CD4-positive, alpha-beta T cell (primary cell): ENCODE data around the gene PPP1R3E. TPM values are rescaled to one million over a fixed set of nuclear protein-coding genes. Genes with fewer than 3 reads are reported as not detected.
"Not testable (repeated sequence)": the region's sequence is repeated elsewhere in the genome, so short reads cannot be mapped to it uniquely, and the experiment has no call there.

Source experiments
- ATAC-seq: fragments of 200-7000 bp; cut with Tn5 transposase; one replicate; pipeline ENCODE4 v1.10.0; 2022; ENCODE audit warnings: mild to moderate bottlenecking; ENCODE audit not compliant: poor library complexity
- CTCF ChIA-PET: fragments of 350-600 bp; sonication (Branson Sonifier 250); formaldehyde crosslinking; loops from one replicate; lab custom pipeline; 2021; ENCODE audit warnings: antibody characterized with exemption, inconsistent platforms; lab: Charles Lee
- POLR2A ChIA-PET: fragments of 350-600 bp; sonication (Branson Sonifier 250); formaldehyde crosslinking; loops from one replicate; lab custom pipeline; 2021; ENCODE audit warnings: antibody characterized with exemption, inconsistent platforms; lab: Charles Lee
- DNase-seq, 14 experiments: peaks; one replicate each; pipeline ENCODE4 v3.0.0-alpha.2; 2013 to 2020; ENCODE audit warnings: mixed read lengths in 2 of 14
- H3K27ac ChIP-seq, 2 donors: one replicate each; pipeline versions ENCODE4 v1.5.1 to v1.7.0; 2013; ENCODE audit warnings: low read length in 2 of 2, low read depth in 1 of 2, mild to moderate bottlenecking in 1 of 2
- H3K27me3 ChIP-seq, 2 experiments: 1 replicate in 1 of 2; 2 replicates in 1 of 2; pipeline versions ENCODE4 v1.6.1 to v1.7.0; 2013; ENCODE audit warnings: low read length in 2 of 2, control low read depth in 1 of 2, mild to moderate bottlenecking in 1 of 2, moderate library complexity in 1 of 2; ENCODE audit not compliant: insufficient read depth in 2 of 2, control insufficient read depth in 1 of 2
- H3K36me3 ChIP-seq: one replicate; pipeline ENCODE4 v1.6.1; 2013; ENCODE audit warnings: low read length, control low read depth; ENCODE audit not compliant: insufficient read depth
- H3K4me1 ChIP-seq: one replicate; pipeline ENCODE4 v1.6.1; 2013; ENCODE audit warnings: low read length, control low read depth; ENCODE audit not compliant: insufficient read depth
- H3K4me3 ChIP-seq: one replicate; pipeline ENCODE4 v1.5.1; 2013; ENCODE audit warnings: mild to moderate bottlenecking, low read length, moderate library complexity
- H3K9me3 ChIP-seq, 2 experiments: 1 replicate in 1 of 2; 2 replicates in 1 of 2; pipeline versions ENCODE4 v1.6.1 to v1.7.0; 2013; ENCODE audit warnings: low read length in 2 of 2, mild to moderate bottlenecking in 2 of 2, control low read depth in 1 of 2, moderate library complexity in 1 of 2; ENCODE audit not compliant: control insufficient read depth in 1 of 2, insufficient read depth in 1 of 2
- H3K27ac Mint-ChIP-seq: one replicate; pipeline ENCODE4 v1.8.0; 2020; ENCODE audit warnings: mixed read lengths
- H3K27me3 Mint-ChIP-seq: one replicate; pipeline ENCODE4 v1.8.0; 2021; ENCODE audit warnings: mixed read lengths
- H3K36me3 Mint-ChIP-seq: one replicate; pipeline ENCODE4 v1.8.0; 2021; ENCODE audit warnings: low read depth, mixed read lengths
- H3K4me1 Mint-ChIP-seq: one replicate; pipeline ENCODE4 v1.8.0; 2021; ENCODE audit warnings: low read depth, mixed read lengths
- H3K4me3 Mint-ChIP-seq: one replicate; pipeline ENCODE4 v1.8.0; 2020; ENCODE audit warnings: mild to moderate bottlenecking, mixed read lengths
- H3K9me3 Mint-ChIP-seq: one replicate; pipeline ENCODE4 v1.8.0; 2020; ENCODE audit warnings: mixed read lengths
- intact Hi-C, 2 experiments: fragments of 100-400 bp; cut with DNase I in 1 of 2; cut with micrococcal nuclease in 1 of 2; formaldehyde crosslinking; loops; one replicate each; pipeline versions ENCODE4 v1.15.1 to v1.9.0; 2023 to 2025; cut with DNase I, micrococcal nuclease
- total RNA-seq, 174 experiments: library from RNA in 2 of 174; stranded (reverse) in 2 of 174; gene quantifications; one replicate each; pipeline ENCODE4 v1.2.3 and lab custom pipeline; 2021 to 2026
- TF ChIP-seq, protein P1 (sequence below): fragments of 200-600 bp; IDR thresholded peaks from one replicate; pipeline ENCODE4 v1.8.0; 2022; ENCODE audit warnings: antibody characterized with exemption, mild to moderate bottlenecking

Gene PPP1R3E
- total RNA-seq, 2 experiments from 2014 or later, result 51.0 to 53.8 TPM

DNA sequence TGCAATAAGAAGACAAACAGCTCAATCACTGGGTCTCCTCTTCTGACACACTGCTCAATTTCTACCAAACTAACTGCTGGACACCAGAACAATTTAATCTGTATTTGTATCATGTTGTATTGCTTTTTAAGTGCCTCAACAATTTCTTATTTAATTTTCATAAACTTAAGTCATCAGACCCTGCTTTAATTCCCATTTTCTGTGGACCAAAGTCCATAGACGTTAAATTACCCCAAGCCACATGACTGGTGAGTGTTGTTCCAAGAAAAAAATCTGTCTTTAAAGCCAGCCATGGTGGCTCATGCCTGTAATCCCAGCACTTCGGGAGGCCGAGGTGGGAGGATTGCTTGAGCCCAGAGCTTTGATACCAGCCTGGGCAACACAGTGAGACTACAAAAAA is 25.5 kb downstream of the PPP1R3E start:
- no peak overlapping the region for H3K4me3 Mint-ChIP-seq
- Histone ChIP-seq H3K27ac (no peak overlapping the region), H3K27me3 (no peaks in the 10 kb centered on the region), H3K4me3 (no peak overlapping the region), H3K9me3 (no peaks in the 10 kb centered on the region), H3K36me3 (peaks cover 11% of the 10 kb centered on the region), H3K4me1 (no peaks in the 10 kb centered on the region)
- intact Hi-C loops, result no loop called here
- H3K27ac Mint-ChIP-seq, result no peak overlapping the region
- ChIA-PET POLR2A (no interaction called here), CTCF (interaction anchor here (1.8 kb wide), 1 partner anchor 24 kb away, joined by 5 read pairs; no protein-coding TSS in a partner anchor)
- no peaks in the 10 kb centered on the region for H3K27me3 Mint-ChIP-seq
- no peaks in the 10 kb centered on the region for H3K4me1 Mint-ChIP-seq
- no peaks in the 10 kb centered on the region for H3K9me3 Mint-ChIP-seq
- DNase-seq, result no peak
- TF ChIP-seq, protein P1, sequence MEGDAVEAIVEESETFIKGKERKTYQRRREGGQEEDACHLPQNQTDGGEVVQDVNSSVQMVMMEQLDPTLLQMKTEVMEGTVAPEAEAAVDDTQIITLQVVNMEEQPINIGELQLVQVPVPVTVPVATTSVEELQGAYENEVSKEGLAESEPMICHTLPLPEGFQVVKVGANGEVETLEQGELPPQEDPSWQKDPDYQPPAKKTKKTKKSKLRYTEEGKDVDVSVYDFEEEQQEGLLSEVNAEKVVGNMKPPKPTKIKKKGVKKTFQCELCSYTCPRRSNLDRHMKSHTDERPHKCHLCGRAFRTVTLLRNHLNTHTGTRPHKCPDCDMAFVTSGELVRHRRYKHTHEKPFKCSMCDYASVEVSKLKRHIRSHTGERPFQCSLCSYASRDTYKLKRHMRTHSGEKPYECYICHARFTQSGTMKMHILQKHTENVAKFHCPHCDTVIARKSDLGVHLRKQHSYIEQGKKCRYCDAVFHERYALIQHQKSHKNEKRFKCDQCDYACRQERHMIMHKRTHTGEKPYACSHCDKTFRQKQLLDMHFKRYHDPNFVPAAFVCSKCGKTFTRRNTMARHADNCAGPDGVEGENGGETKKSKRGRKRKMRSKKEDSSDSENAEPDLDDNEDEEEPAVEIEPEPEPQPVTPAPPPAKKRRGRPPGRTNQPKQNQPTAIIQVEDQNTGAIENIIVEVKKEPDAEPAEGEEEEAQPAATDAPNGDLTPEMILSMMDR, result no peak
- no peaks in the 10 kb centered on the region for H3K36me3 Mint-ChIP-seq
- ATAC-seq, result no peak

DNA sequence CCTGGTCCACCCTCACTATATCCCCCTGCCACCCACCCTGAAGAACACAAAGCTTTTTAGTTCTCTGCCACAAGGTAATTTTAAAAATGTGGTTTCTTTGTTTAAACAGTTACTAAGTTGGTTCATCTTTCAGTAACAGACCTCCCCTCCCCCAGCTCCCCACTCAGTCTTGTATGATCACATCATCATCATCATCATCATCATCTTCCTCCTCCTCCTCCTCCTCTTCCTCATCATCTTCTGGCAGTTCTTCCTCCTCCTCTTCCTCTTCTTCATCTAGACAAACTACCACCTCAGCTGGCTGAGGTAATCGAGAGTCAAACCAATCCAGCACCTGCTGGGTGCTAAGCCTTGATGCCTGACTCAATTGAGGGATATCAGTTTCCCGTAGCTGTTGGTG is 27.2 kb downstream of the PPP1R3E start:
- H3K9me3 ChIP-seq, result no peaks in the 10 kb centered on the region
- CTCF ChIA-PET, result interaction anchor here (0.6 kb wide), 1 partner anchor 184 kb away, joined by 3 read pairs; no protein-coding TSS in a partner anchor
- H3K27ac Mint-ChIP-seq, result no peak overlapping the region
- H3K36me3 Mint-ChIP-seq, result no peaks in the 10 kb centered on the region
- H3K4me1 ChIP-seq, result no peaks in the 10 kb centered on the region
- H3K36me3 ChIP-seq, result peaks cover 11% of the 10 kb centered on the region
- no peak overlapping the region for H3K27ac ChIP-seq
- intact Hi-C loops, result no loop called here
- no peaks in the 10 kb centered on the region for H3K9me3 Mint-ChIP-seq
- no peak overlapping the region for H3K4me3 Mint-ChIP-seq
- DNase-seq (no peak), ATAC-seq (no peak)
- POLR2A ChIA-PET, result no interaction called here
- no peak overlapping the region for H3K4me3 ChIP-seq
- TF ChIP-seq, protein P1, result no peak
- H3K4me1 Mint-ChIP-seq, result no peaks in the 10 kb centered on the region
- no peaks in the 10 kb centered on the region for H3K27me3 ChIP-seq
- no peaks in the 10 kb centered on the region for H3K27me3 Mint-ChIP-seq

DNA sequence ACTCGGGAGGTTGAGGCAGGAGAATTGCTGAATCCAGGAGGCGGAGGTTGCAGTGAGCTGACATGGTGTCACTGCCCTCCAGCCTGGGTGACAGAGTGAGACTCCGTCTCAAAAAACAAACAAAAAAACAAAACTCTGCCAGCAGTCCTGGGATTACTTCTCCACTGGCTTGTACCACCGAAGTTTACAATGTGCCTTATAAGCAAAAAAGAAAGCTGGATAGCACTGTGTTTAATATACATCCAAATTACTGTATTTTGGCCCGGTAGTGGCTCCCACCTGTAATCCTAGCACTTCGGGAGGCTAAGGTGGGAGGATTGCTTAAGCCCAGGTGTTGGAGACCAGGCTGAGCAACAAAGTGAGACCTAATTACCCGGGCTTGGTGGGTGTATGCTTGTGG is 33.5 kb downstream of the PPP1R3E start:
- Histone ChIP-seq H3K27me3 (peaks cover 0 to 4% of the 10 kb centered on the region in 2 experiments), H3K27ac (no peak overlapping the region), H3K4me1 (no peaks in the 10 kb centered on the region), H3K36me3 (no peaks in the 10 kb centered on the region), H3K4me3 (no peak overlapping the region), H3K9me3 (no peaks in the 10 kb centered on the region)
- H3K27ac Mint-ChIP-seq, result no peak overlapping the region
- TF ChIP-seq, protein P1, result no peak
- ChIA-PET POLR2A (interaction anchor here (1.8 kb wide), 1 partner anchor 18 kb away, joined by 3 read pairs; no protein-coding TSS in a partner anchor), CTCF (interaction anchor here (0.7 to 1.4 kb wide), 2 partner anchors 11 to 70 kb away, joined by 3 read pairs; no protein-coding TSS in a partner anchor)
- intact Hi-C loops, result loop anchor here (5.0 to 10.0 kb wide), 3 partner anchors 56 to 293 kb away; partner anchors contain the start of genes PABPN1 (in 1 of the 2) and THTPA (in 1 of the 2)
- H3K4me1 Mint-ChIP-seq, result no peaks in the 10 kb centered on the region
- H3K9me3 Mint-ChIP-seq, result no peaks in the 10 kb centered on the region
- H3K4me3 Mint-ChIP-seq, result no peak overlapping the region
- no peak for DNase-seq
- peaks cover 17% of the 10 kb centered on the region for H3K27me3 Mint-ChIP-seq
- no peak for ATAC-seq
- no peaks in the 10 kb centered on the region for H3K36me3 Mint-ChIP-seq

DNA sequence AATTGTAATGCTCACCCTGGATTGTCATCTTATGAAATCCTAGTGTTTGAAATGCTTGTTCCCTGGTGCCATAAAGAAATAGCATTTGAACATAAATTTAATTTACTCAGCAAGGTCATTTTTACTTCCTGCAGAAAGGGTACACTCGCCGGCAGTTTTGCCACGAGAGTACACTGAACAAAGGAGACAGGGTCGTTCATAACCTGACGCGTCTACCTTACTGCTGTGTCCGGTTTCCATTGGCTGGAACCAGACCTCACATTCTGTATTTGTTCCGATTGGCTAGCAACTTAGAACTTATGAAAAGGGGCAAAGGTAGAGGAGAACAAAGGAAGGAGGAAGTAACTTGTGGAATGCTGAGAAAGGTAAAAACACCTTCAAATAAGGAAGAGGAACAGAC is 41.8 kb downstream of the PPP1R3E start:
- intact Hi-C loops, result loop anchor here in 1 of 2 experiments (10.0 kb wide), 1 partner anchor 64 kb away; the partner anchor contains the start of gene PABPN1
- H3K9me3 ChIP-seq, POLR2A ChIA-PET, H3K4me3 Mint-ChIP-seq, H3K4me3 ChIP-seq, H3K4me1 ChIP-seq, H3K36me3 ChIP-seq, CTCF ChIA-PET, DNase-seq, ATAC-seq, H3K9me3 Mint-ChIP-seq, H3K4me1 Mint-ChIP-seq, H3K27ac ChIP-seq, H3K36me3 Mint-ChIP-seq, H3K27ac Mint-ChIP-seq: not testable (repeated sequence)
- peaks cover 68% of the 10 kb centered on the region for H3K27me3 Mint-ChIP-seq
- H3K27me3 ChIP-seq, result peaks cover 0 to 41% of the 10 kb centered on the region in 2 experiments
